Activated CD8-positive, alpha-beta memory T cell treated with anti-CD3 and anti-CD28 coated beads for 1 hour (primary cell): ENCODE data around the gene RABGAP1L.
"Not testable (repeated sequence)": the region's sequence is repeated elsewhere in the genome, so short reads cannot be mapped to it uniquely, and the experiment has no call there.

Source experiments
- DNase-seq, 2 donors: peaks; one replicate each; pipeline ENCODE4 v3.0.0-alpha.2; 2020; ENCODE audit warnings: low read depth in 1 of 2; ENCODE audit errors: extremely low read depth in 1 of 2

RABGAP1L gene

DNA sequence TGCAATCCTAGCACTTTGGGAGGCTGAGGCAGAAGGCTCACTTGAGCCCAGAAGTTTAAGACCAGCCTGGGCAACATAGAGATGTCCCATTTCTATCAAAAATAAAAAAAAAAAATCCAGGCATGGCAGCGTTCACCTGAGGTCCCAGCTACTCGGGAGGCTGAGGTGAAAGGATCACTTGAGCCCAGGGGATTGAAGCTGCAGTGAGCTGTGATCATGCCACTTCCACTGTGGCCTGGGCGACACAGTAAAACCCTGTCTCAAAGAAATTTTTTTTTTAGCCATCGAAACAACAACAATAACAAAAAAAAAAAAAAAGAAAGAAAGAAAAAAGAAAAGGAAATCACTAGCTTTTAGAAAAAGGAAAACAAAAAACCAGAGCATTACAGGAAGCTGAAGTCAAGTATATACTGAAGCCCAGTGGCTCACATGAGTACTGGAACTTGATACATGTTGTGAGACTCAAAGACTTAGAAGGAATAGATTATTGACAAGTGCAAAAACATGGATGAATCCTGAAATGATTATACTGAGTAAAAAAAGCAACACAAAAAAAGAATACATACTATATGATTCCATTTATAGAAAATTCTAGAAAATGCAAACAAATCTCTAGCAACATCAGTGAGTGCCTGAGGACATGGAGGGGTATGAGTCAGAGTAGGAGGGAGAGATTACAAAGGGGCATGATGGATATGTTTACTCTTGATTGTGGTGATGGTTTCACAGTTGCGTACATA, 6.1 kb upstream of the RABGAP1L start:
- DNase-seq: no peak

DNA sequence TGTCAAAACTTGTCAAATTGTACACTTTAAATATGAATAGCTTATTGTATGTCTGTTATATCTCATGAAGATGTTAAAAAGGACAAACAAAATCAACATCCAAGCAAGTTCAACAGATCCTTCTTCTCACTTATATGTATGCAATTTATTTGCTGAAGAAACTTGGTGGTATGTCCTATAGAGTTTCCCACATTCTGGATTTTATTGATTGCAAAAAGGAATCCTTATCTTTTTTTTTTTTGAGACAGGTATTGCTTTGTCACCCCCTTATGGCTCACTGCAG, 5.6 kb upstream of the RABGAP1L start:
- DNase-seq: no peak

DNA sequence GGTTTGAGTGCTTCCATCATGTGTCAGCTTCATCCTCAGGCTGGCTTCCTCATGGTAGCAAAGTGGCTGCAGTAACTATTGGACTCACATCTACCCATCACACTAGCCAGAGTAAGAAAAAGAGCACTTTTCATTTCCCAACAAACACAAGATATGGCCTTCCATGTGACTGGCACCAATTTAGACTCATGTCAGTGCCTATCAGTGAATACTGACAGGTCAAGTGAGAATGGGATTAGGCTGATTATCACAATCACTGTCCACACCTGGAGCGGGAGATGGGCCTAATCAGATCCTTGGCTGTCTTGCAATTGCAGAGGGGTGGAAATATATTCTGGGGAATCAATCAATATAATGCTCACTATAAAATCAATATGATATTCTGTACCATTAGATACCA, 2.9 kb upstream of the RABGAP1L start:
- no peak for DNase-seq

DNA sequence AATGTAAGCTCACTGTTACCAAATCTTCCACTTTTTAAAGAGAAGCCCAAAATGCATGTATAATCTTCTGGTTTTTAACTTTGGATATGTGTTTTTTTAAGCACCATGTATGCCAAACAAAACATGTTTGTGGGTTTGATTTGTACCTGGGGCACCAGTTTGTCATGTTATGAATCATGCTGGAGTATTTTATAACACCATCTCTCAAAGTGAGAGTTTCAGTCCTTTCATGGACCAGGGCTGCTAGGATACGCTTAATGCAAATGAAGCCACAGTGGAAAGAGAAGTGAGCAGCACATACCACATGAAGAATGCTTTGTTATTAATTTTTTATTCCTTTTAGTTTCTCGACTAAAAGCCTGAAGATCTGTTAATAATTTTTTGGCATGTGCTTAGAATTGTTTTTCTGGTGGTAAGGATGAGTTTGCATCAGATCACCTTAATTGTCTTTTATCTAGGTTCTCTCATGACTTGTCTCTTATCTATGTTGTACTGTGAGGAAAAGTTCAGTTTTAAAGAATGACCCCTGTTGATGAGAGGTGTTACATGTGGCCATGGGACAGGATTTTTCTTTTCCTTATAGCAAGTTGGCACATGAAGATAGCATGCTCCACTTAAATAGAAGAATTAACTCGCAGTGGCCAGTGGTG, 2.0 kb upstream of the RABGAP1L start:
- DNase-seq: no peak

DNA sequence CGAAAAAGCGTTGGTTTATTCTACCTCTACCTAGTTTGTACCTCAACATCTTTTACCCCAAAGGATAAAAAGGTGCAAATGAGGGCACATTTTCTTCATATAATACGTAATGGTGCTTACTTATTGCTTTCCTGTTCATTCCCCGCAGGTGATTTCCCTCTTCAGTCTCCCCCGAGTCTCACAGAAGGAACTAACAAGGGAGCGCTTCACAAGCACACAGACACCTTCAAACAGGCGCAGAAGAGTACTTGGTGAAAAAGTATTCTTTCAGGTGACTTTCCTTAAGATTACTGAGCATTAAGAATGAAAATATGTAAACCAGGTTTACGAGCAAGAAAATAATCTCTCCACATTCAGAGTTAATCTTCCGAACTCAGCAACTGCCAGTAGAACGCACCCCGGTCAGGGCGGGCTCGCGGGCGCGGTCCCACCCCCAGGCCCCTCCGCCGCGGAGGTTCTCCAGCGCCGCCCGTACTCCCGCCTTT, 511 bp upstream of the RABGAP1L start:
- DNase-seq: no peak

DNA sequence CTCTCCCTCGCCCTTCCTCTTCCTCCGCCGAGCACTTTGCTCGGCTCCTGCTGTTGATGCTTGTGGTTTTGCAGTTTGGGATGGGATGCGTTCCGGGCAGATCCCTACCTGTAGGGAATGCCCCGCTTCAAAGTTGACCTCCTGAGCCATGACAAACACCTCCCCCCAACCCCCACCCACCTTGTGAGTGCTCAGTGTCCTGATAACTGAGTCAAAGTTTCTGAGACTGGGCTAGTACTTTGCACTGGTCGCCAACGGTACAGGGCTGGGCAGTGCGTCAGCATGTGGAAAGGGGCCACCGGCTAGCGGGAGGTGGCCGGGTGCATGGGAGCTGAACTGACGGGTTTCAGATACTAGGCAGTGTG, 771 bp downstream of the RABGAP1L start:
- DNase-seq: no peak

DNA sequence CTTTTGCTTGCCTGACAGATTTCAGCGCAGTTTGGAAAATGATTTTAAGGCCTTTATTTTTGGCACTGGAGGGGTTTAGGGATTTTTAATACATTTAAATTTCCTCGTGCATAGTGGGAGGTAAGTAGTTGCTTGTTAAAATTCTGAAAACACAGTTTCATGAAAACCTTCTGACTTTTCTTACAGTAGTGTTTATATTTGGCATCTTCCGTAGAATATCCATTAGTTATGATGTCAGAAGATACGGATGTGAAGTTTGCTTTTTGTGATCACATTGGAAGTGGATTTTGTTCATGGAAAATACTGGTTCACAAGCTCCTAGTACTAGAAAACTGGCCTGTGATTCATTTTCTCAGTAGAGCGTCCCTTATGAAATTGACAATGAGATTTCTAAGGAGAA, 1.3 kb downstream of the RABGAP1L start:
- no peak for DNase-seq

DNA sequence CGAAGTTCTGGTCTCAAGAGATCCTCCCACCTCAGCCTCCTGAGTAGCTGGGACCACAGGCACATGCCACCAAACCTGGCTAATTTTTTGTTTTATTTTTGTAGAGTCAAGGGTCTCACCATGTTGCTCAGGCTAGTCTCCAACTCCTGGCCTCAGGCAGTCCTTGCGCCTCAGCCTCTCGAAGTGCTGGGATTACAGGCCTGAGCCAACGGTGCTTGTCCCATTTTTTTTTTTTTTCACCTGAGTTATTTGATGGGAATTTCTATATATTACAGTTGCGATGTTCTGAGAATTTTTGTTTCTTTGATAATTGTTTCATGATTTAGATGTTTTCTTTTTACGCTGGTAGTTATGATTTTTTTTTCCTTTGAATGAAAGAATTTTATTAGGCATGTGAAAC, 2.5 kb downstream of the RABGAP1L start:
- no peak for DNase-seq

DNA sequence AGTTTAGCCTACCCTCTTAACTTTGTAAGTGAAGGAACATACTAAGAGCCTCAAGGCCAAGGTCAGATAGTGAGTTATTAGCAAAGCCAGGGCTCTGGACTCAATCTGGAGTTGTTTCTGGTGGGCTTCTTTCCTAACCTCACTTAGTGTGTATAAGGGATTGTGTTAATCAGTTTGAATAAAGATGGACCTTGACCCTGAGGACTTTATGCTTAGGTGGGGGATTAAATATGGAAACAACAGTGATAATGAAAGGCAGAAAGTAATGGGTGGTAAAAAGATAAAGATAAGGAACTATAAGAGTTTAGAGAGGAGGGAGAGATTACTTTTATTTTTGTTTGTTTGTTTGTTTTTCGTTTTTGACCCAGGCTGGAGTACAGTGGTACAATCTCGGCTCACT, 5.5 kb downstream of the RABGAP1L start:
- DNase-seq: no peak

DNA sequence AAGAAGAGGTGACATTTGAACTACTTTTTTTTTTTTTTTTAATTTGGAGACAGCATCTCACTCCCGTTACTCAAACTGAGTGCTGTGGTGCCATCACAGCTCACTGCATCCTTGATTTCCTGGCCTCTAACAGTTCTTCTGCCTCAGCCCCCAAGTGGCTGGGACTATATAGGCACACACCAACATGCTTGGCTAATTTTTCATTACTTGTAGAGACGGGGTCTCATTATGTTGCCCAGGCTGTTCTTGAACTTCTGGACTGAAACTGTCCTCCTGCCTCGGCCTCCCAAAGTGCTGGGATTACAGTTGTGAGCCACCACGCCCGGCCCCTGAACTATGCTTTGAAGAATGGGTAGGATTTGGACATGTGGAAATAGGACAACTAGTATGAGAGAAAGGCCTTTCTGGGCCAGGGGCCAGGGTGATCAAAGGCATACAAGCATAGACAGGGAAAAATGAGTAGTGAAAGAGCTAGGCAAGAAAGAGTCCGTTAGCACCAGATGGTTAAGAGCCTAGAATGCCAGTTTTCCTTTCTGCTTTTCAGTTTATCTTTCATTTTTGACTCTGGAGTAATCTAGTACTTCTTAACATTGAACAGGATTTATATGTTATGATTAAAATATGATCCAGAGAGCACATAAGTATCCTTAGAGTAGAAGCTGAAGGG, 6.3 kb downstream of the RABGAP1L start:
- no peak for DNase-seq

DNA sequence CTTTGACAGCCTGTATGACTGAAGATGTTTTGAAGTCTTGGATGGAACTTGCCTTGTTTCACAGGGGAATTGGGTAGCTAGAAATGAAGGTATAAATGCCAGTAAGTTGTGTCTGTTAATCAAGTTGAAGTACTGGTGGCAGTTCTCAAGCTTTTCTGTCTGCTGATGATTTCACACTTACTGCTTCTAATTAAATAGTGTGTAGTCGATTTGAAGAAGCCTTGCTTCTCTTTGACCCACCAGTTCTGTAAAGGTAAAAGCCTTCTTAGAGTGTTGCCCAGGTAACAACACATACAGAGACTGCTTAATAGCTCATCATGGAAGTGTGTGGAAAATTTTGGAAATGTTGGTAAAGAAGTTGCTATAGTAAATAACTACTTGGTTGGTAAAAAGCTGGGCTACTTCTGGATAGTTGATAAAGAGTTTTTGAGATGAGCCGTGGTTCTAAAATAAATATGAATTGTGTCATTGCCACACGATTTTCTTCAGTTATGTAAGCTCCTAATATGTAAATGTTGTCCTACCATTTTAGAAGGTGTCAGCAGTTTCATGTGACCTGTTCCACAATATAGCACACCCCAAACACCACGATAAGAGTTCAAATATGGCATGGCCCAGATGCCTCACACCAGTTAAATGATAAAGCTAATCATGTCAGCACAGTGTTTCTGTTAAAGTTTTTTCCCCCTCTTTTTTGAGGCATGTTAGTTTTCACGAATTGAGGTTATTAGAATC, 7.4 kb downstream of the RABGAP1L start:
- DNase-seq: no peak

DNA sequence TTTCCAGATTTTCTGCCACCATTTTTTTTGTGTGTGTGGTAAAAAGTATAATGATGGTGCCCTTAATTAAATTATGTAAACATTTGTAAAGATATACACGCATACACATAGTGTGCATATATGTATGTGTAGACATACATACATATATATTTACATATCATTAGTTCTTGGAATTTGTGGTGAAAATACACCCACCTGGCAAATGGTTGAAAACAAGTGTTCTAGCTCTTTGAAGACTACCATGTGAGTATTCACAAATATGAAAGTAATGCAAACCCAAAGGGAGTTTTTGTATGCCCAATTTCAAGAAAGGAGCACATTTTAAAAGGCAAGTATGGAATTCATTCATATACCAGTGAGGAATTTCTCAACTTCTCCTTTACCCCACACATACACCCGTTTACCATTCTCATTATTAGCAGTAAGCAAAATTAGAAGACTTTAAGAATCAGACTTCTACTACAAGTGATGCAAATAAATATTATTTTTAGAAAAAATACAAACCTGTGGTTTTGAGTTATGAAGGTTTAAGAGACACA, 8.0 kb downstream of the RABGAP1L start:
- no peak for DNase-seq

DNA sequence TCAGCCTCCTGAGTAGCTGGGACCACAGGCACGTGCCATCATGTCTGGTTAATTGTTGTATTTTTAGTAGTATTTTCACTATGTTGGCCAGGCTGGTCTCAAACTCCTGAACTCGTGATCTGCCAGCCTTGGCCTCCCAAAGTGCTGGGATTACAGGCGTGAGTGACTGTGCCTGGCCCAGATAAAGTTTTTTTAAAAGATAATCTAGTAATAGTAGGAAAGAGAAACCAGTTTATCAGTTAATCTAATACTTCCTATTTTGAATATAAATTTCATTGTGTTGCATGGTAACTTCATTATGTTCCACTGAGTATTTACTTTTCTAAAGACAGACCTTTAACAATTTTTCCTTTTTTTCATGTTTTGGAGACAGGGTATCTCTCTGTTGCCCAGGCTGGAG, 10.0 kb downstream of the RABGAP1L start:
- DNase-seq: no peak

DNA sequence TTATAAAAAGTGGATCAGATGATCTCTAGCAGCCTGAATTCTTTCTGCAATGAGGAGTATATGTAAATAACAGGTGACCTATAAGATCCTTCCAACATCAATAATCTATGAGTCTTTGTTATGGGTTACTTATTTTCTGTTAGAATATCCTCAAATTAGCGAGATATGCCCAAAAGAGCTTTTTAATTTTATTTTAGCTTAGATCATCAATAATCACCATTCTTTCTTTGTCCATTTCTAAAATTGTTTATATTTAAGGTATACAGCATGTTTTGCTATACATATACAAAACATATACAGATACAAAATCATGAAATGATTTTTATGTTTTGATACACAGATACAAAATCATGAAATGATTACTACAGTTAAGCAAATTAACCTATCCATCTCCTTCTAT, 11.8 kb downstream of the RABGAP1L start:
- DNase-seq: no peak

DNA sequence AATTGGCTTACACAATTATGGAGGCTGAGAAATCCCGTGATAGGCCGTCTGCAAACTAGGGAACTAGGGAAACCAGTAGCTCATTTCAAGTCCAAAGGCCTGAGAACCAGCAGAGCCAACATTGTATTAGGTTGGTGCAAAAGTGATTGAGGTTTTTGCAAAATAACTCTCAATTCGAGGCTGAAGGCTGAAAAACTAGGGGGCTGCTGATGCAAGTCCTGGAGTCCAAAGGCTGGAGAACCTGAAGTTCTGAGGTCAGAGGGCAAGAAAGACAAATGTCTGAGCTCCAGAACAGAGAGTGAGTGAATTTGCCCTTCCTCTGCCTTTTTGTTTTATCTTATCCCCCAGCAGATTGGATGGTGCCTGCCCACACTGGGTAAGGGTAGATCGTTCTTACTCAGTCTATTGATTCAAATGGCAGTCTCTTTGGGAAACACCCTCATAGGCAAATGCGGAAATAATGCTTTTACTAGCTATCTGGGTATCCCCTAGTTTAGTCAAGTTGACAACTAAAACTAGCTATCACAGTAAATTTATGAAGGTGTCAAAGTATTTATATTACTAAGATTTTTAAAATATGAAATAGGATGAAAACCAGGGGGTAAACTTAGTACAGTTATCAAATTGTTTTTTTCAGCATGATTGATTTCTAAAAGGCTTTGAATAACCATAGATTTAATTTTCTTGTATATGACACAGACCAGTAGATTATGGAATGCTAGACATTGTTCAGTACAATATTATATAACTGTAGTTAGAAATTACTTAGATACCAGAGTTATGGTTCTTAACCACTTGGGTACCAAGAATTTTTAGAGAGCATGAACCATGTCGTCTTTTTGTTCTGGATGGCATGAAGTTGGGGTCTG, 15.4 kb downstream of the RABGAP1L start:
- no peak for DNase-seq

DNA sequence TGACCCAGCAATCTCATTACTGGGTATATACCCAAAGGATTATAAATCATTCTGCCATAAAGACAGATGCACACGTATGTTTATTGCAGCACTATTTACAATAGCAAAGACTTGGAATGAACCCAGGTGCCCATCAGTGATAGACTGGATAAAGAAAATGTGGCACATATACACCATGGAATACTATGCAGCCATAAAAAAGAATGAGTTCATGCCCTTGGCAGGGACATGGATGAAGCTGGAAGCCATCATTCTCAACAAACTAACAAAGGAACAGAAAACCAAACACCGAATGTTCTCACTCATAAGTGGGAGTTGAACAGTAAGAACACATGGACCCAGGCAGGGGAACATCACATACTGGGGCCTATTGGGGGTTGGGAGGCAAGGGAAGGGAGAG, 19.1 kb downstream of the RABGAP1L start:
- DNase-seq: not testable (repeated sequence)

DNA sequence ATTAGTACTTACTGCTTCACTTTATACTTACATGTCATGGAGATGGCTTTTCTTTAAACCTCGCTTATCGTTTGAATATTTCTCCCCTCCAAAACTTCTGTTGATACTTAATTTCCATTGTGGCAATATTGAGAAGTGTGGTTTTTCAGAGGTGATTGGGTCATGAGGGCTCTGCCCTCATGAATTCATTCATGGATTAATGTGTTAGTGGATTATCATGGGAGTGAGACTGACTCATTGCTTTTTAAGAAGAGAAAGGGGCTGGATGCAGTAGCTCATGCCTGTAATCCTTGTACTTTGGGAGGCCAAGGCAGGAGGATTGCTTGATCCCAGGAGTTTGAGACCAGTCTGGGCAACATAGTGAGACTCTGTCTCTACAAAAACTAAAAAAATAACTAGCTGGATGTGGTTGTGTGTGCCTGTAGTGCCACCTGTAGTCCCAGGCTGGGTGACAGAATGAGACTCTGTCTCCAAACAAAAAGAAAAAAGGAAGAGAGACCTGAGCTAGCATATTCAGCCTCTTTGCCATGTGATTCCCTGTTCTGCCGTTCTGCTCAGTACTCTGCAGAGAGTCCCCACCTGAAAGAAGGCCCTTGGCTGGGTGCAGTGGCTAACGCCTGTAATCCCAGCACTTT, 30.2 kb downstream of the RABGAP1L start:
- DNase-seq: no peak

DNA sequence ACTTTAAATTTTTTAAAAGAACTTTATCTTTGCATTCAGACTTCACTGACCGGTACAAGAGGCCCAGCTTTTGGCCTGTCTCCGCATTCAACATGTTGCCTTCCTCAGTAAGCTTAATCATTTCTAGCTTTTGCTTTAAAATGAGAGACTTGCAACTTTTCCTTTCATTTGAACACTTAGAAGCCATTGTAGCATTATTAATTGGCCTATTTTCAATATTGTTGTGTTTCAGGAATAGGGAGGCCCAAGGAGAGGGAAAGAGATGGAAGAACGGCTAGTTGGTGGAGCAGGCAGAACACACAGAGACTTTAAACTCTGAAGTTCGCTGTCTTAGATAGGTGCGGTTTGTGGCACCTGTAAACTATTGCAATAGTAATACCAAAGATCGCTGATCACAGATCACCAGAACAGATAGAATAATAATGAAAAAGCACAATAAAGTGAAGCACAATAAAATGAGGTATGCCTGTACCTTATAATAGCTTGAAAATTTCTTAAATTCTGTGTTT, 31.4 kb downstream of the RABGAP1L start:
- no peak for DNase-seq

DNA sequence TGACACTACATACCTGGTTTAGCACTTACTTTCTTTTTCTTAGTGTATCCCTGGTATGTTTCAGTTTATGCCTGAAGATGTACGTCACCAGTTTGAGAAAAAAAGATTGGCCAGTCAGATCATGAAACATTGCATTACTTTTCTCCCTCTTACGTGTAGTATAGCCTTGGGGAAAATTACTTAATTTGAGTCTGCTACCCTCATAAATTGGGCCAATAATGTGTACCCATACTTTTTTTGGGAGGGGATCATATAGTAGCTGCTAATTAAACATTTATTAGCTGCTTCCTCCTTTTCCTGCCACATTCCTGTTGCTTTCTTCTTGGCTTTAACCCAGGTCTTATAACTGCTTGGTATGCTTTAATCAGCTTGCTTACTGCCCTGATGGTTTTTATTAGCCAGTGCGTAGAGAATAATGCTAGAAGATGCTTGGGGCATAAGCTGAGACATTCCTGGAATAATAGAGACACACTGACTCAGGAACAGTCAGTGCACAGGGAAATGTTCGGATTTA, 32.1 kb downstream of the RABGAP1L start:
- no peak for DNase-seq

DNA sequence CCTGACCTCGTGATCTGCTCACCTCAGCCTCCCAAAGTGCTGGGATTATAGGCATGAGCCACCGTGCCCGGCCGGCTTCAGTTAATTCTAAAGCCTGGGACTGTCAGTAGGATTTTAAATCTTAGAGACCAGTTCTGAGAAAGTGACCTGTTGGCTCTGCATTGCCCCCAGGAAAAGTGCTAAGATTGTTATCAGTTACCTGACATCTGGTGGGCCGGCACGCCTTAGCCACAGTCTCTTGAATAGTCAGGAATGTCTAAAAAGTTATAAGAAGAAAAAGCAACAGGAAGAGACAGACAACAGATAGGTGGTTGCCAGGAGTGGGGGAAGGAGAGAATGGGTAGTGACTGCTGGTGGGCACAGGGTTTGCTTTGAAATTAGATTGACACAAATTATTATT, 35.1 kb downstream of the RABGAP1L start:
- DNase-seq: no peak
